ENCODE measurements around the gene XK.
"Not testable (repeated sequence)": the region's sequence is repeated elsewhere in the genome, so short reads cannot be mapped to it uniquely, and the experiment has no call there.

XK gene

GRCh38 chrX:37752936-37753335 lies 67.3 kb downstream of the XK start:
- no peak for DNase-seq (ENCODE audit: extremely low read depth in 1 of 2, low read depth in 1 of 2)

DNA sequence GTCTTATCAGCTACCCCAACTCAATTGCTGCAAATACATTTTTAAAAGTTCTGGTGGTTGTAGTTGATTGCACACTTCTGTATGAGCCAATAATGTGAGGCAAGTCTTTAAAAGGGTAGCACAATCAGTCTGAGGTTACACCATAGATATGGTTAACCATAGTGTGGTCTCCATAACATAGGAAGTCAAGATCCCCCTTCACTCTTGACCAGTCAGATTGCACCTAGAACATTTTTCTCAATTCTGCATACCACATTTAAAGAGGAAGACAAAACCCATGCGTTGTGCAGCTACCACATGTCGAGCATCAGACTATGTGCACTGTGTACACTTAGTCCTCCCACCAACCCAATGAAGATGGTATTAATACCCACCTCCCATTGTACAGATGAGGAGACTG lies 67.8 kb downstream of the XK start:
- DNase-seq (ENCODE audit: extremely low read depth in 1 of 2, low read depth in 1 of 2), result no peak

- DNase-seq (ENCODE audit: extremely low read depth in 1 of 2, low read depth in 1 of 2), result no peak
These were observed 68.9 kb downstream of the XK start for GRCh38 chrX:37754516-37754915.

GRCh38 chrX:37755025-37755424 lies 69.4 kb downstream of the XK start:
- DNase-seq (ENCODE audit: extremely low read depth in 1 of 2, low read depth in 1 of 2), result no peak

GRCh38 chrX:37757082-37757481 lies 71.5 kb downstream of the XK start:
- DNase-seq (ENCODE audit: extremely low read depth in 1 of 2, low read depth in 1 of 2), result no peak

GRCh38 chrX:37759351-37759750 lies 73.8 kb downstream of the XK start:
- DNase-seq (ENCODE audit: extremely low read depth in 1 of 2, low read depth in 1 of 2), result no peak

DNA sequence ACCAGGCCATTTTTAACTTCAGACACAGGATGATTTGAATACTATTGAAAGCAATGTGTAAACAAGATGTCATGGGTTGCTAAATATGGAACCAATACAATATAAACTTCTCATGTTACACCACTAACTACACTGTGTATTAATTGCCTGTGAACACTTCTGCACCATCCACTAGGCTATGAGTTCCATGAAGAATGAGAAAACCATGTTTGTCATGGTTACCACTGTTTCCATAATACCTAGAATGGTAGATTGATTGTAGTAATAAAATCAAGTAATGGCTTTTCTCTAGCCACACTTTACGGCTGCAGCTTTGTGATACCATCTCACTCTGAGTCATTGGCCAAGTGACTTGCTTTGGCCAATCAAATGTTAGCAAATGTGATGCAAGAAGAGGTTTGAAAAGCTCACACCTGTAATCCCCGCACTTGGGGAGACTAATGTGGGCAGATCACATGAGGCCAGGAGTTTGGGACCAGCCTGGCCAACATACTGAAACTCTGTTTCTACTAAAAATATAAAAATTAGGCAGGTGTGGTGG lies 74.4 kb downstream of the XK start:
- DNase-seq (ENCODE audit: extremely low read depth in 1 of 2, low read depth in 1 of 2), result no peak

DNA sequence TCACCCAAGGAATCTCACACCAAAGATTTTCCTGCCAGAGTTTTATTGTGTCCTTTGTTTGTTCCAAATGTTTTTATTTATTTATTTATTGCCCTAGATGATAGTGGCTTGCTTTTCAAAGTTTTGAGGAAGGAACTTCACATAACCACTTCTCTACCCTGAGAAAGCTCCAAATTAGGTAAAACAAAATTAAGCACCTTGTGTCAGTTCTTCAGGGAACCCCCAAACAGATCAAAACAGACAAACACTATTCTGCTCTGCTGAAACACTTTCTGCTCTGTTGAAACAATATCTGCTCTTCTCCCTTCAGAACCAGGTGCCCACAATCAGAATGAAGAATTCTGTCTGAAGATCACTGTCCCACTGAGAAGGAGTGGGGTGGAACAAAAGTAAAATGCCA lies 77.8 kb downstream of the XK start:
- DNase-seq (ENCODE audit: extremely low read depth in 1 of 2, low read depth in 1 of 2), result no peak

DNA sequence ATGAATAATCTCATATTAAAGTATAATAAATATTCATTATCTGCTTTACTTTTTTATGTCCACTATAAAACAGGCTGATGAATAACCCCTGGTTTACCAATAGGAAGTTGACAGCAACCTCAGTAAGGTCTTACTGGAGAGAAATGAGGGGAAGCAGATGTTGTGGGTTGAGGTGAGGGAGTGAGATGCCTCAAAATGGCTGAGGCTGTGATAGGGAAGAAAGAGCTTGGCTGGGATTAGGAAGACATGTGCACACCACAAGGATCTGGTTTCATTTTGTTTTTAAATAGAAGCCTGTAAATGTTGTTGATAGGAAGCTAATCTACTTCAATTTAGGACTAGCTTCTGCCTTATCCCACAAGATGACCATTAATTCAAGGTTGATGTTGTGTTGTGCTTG lies 79.9 kb downstream of the XK start:
- DNase-seq (ENCODE audit: extremely low read depth in 1 of 2, low read depth in 1 of 2), result no peak

DNA sequence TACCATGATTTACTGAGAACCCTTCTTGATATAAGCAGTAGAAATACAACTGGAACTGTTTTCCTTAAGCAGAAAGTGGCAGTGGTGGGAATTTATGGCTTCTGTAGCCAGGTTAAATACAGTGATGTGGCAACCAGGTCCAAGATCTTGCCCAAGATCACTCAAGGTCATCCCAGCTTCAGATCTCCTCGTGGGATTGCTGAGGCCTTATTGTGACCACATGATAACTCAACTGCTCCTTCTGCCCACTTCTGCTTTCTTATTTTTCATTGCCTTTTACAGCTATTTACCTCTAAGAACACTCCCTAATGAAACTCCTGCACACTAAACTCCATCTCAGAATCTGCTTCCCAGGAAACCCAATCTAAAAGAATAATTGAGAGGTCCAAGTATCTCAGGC lies 81.8 kb downstream of the XK start:
- no peak for DNase-seq (ENCODE audit: extremely low read depth in 1 of 2, low read depth in 1 of 2)

GRCh38 chrX:37768866-37769265 lies 83.3 kb downstream of the XK start:
- DNase-seq (ENCODE audit: extremely low read depth in 1 of 2, low read depth in 1 of 2), result not testable (repeated sequence)

- DNase-seq (ENCODE audit: extremely low read depth in 1 of 2, low read depth in 1 of 2), result no peak
These were observed 90.8 kb downstream of the XK start for GRCh38 chrX:37776283-37776986.

DNA sequence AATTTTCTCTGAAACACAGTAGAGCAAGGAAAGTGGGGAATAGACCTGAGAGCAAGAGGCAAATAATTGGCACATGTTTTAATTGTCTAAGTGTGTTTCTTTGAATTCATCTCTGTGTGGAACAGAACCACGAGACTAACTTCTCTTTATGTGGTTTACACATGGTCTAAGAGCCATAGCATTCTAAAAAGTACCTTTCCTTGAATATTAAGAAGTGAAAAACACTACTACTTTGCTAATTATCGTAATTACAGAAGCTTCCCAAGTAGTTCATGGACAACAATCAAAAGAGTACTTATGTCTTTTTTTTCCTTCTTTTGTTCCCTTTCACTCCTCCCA lies 91.4 kb downstream of the XK start:
- no peak for DNase-seq (ENCODE audit: extremely low read depth in 1 of 2, low read depth in 1 of 2)

DNA sequence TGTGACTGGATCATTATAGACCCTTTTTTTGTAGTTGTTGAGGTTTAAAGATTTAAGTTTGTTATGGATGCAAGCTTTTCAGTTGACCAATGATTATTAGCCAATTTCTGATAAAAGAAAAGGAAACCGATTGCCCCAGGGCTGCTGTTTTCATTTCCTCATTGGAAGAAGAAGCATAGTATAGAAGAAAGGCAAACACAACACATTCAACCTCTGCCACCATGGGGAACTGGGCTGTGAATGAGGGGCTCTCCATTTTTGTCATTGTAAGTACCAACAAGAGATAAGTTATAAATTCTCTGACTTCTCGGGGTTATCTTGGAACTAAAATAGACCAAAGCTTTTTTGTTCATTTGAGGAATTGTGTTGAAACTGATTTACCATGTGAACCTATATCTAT lies 94.3 kb downstream of the XK start, which contains the start of gene CYBB:
CYBB (plus strand) TSS at position 203 of the 400 bp plus-strand sequence; CDS start at position 222, 19 bp downstream.
- DNase-seq (ENCODE audit: extremely low read depth in 1 of 2, low read depth in 1 of 2), result no peak

DNA sequence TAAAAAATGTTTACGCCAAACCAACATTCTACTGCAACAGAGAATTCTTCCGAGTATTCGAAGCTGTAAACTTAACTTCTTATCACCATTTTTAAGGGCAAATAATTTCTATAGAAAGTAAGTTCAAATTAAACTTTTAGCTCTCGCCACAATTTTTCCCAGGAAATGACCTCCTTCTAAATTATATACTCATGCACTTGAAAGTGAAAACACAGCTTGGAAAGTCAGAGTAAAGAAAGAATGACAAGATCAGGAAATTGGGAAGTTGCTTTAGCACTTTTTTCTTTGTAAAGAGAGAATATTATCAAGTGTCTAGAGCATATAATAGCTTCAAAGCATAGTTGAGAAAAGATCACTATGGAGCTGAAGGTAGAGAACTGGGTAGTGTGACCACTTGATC lies 95.5 kb downstream of the XK start:
- DNase-seq (ENCODE audit: extremely low read depth in 1 of 2, low read depth in 1 of 2), result no peak
